Measurements from ENCODE around the gene GOLM1. TPM values are rescaled to one million over a fixed set of nuclear protein-coding genes. Genes with fewer than 3 reads are reported as not detected.

GOLM1 gene
- total RNA-seq, 1 experiment from 2014 or later, result not detected

- H3K27me3 ChIP-seq (ENCODE audit: low read length), result no peaks in the 10 kb centered on the region
- no peak overlapping the region for H3K27ac ChIP-seq (ENCODE audit: low read length)
- H2AFZ ChIP-seq (ENCODE audit: low read length), result no peak overlapping the region
- peaks cover 28% of the 10 kb centered on the region for H3K36me3 ChIP-seq (ENCODE audit: insufficient read depth, low read length)
- peaks cover 51% of the 10 kb centered on the region for H3K79me2 ChIP-seq (ENCODE audit: low read length)
- H3K4me3 ChIP-seq (ENCODE audit: low read length), result no peak overlapping the region
- no peaks in the 10 kb centered on the region for H3K9me2 ChIP-seq (replicated peaks; ENCODE audit: insufficient read depth, low read length)
- H3K4me1 ChIP-seq (ENCODE audit: low read length), result no peaks in the 10 kb centered on the region
- no peaks in the 10 kb centered on the region for H4K20me1 ChIP-seq (ENCODE audit: insufficient read depth, low read depth, low read length)
- no peak for DNase-seq
- H3K4me2 ChIP-seq (ENCODE audit: low read depth, low read length, poor library complexity, severe bottlenecking), result no peak overlapping the region
- no peaks in the 10 kb centered on the region for H3K9me3 ChIP-seq (ENCODE audit: low read length)
- H3K9ac ChIP-seq (ENCODE audit: low read length), result no peak overlapping the region
Measured at GRCh38 chr9:85995599-85995998, 103.8 kb downstream of the GOLM1 start.

GRCh38 chr9:85995097-85995496, 104.3 kb downstream of the GOLM1 start:
- Histone ChIP-seq H3K4me2 (ENCODE audit: low read depth, low read length, poor library complexity, severe bottlenecking) (no peak overlapping the region), H3K4me3 (ENCODE audit: low read length) (no peak overlapping the region), H3K27ac (ENCODE audit: low read length) (no peak overlapping the region), H3K36me3 (ENCODE audit: insufficient read depth, low read length) (peaks cover 24% of the 10 kb centered on the region), H3K27me3 (ENCODE audit: low read length) (no peaks in the 10 kb centered on the region), H3K79me2 (ENCODE audit: low read length) (peaks cover 46% of the 10 kb centered on the region), H3K9me2 (replicated peaks; ENCODE audit: insufficient read depth, low read length) (no peaks in the 10 kb centered on the region), H4K20me1 (ENCODE audit: insufficient read depth, low read depth, low read length) (no peaks in the 10 kb centered on the region), H3K9ac (ENCODE audit: low read length) (no peak overlapping the region), H3K9me3 (ENCODE audit: low read length) (no peaks in the 10 kb centered on the region), H3K4me1 (ENCODE audit: low read length) (no peaks in the 10 kb centered on the region), H2AFZ (ENCODE audit: low read length) (no peak overlapping the region)
- no peak for DNase-seq

DNA sequence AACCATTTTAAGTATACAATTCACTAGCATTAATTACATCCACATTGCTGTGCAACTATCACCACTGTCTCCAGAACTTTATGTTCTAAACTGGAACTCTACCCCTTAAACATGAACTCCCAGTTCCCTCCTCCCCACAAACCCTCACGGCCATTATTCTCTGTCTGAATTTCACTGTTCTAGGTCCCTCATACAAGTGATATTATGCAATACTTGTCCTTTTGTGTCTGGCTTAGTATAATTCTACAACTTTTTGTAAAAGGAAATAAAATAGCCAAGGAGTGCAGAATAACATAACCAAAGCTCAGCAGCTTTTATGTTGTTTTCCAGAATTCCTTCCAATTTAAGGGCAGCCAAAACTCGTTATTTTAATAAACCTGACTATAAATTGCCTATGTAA, 105.2 kb downstream of the GOLM1 start:
- Histone ChIP-seq H3K9ac (ENCODE audit: low read length) (no peak overlapping the region), H3K27ac (ENCODE audit: low read length) (no peak overlapping the region)
- no peak for DNase-seq

GRCh38 chr9:85987236-85987635, 112.1 kb downstream of the GOLM1 start:
- DNase-seq, result no peak
- Histone ChIP-seq H3K79me2 (ENCODE audit: low read length) (peaks cover 39% of the 10 kb centered on the region), H4K20me1 (ENCODE audit: insufficient read depth, low read depth, low read length) (no peaks in the 10 kb centered on the region), H3K9me2 (replicated peaks; ENCODE audit: insufficient read depth, low read length) (no peaks in the 10 kb centered on the region), H3K27ac (ENCODE audit: low read length) (no peak overlapping the region), H2AFZ (ENCODE audit: low read length) (no peak overlapping the region), H3K36me3 (ENCODE audit: insufficient read depth, low read length) (peaks cover 20% of the 10 kb centered on the region), H3K4me2 (ENCODE audit: low read depth, low read length, poor library complexity, severe bottlenecking) (no peak overlapping the region), H3K4me3 (ENCODE audit: low read length) (no peak overlapping the region), H3K9me3 (ENCODE audit: low read length) (no peaks in the 10 kb centered on the region), H3K27me3 (ENCODE audit: low read length) (no peaks in the 10 kb centered on the region), H3K9ac (ENCODE audit: low read length) (no peak overlapping the region), H3K4me1 (ENCODE audit: low read length) (no peaks in the 10 kb centered on the region)

More for the DNA sequence above, 105.2 kb downstream of the GOLM1 start:
- Histone ChIP-seq H3K4me3 (ENCODE audit: low read length) (no peak overlapping the region), H3K4me1 (ENCODE audit: low read length) (no peaks in the 10 kb centered on the region), H3K79me2 (ENCODE audit: low read length) (peaks cover 40% of the 10 kb centered on the region), H3K9me2 (replicated peaks; ENCODE audit: insufficient read depth, low read length) (no peaks in the 10 kb centered on the region), H3K4me2 (ENCODE audit: low read depth, low read length, poor library complexity, severe bottlenecking) (no peak overlapping the region), H3K36me3 (ENCODE audit: insufficient read depth, low read length) (peaks cover 21% of the 10 kb centered on the region; the same call in 1 of the 2 replicates), H3K9me3 (ENCODE audit: low read length) (no peaks in the 10 kb centered on the region), H2AFZ (ENCODE audit: low read length) (no peak overlapping the region), H4K20me1 (ENCODE audit: insufficient read depth, low read depth, low read length) (no peaks in the 10 kb centered on the region), H3K27me3 (ENCODE audit: low read length) (no peaks in the 10 kb centered on the region)

DNA sequence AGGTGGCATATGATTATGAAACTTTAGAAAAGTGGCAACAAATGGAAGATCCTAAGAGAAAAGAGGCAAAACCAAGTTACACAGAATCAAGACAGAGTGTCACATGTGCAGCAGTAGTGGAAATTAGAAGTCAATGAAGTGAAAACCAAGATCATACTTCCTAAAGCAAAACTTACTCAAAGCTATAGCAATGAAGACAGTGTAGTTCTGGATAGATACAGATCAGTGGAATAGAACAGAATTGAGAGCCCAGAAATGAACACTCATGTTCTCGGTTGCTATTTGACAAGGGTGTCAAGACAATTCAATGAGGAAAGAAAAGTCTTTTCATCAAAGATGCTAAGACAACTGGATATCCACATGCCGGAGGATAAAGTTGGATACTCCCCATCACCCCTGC, 114.9 kb downstream of the GOLM1 start:
- DNase-seq, result no peak
- H3K27ac ChIP-seq (ENCODE audit: low read length), result no peak overlapping the region
- no peaks in the 10 kb centered on the region for H3K9me2 ChIP-seq (replicated peaks; ENCODE audit: insufficient read depth, low read length)
- H3K9me3 ChIP-seq (ENCODE audit: low read length), result no peaks in the 10 kb centered on the region
- no peaks in the 10 kb centered on the region for H4K20me1 ChIP-seq (ENCODE audit: insufficient read depth, low read depth, low read length)
- H3K4me2 ChIP-seq (ENCODE audit: low read depth, low read length, poor library complexity, severe bottlenecking), result no peak overlapping the region
- H3K4me3 ChIP-seq (ENCODE audit: low read length), result no peak overlapping the region
- no peak overlapping the region for H2AFZ ChIP-seq (ENCODE audit: low read length)
- peaks cover 52% of the 10 kb centered on the region for H3K79me2 ChIP-seq (ENCODE audit: low read length)
- no peaks in the 10 kb centered on the region for H3K4me1 ChIP-seq (ENCODE audit: low read length)
- no peak overlapping the region for H3K9ac ChIP-seq (ENCODE audit: low read length)
- no peaks in the 10 kb centered on the region for H3K27me3 ChIP-seq (ENCODE audit: low read length)
- peaks cover 38% of the 10 kb centered on the region for H3K36me3 ChIP-seq (ENCODE audit: insufficient read depth, low read length)

DNA sequence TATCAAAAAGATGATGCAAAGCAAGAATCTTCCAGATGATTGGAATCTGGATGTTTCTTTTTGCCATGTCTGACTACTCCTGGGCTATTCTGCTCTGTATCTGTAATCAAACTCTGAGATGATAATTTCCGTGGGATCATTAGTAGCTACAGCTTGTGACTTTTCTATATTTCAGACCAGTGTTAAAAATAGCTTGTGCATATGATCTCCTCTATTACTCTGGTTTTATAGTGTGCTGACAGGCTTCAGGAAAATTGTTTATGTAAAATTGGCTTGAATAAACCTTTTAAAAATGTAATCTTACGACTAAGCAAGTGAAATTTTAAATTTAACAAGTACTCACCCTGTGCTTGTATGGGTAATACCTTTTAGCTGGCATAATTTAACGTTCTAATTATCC, 118.0 kb downstream of the GOLM1 start:
- H3K36me3 ChIP-seq (ENCODE audit: insufficient read depth, low read length), result peaks cover 60% of the 10 kb centered on the region
- H3K9ac ChIP-seq (ENCODE audit: low read length), result no peak overlapping the region
- no peaks in the 10 kb centered on the region for H3K9me2 ChIP-seq (replicated peaks; ENCODE audit: insufficient read depth, low read length)
- no peaks in the 10 kb centered on the region for H3K27me3 ChIP-seq (ENCODE audit: low read length)
- H3K27ac ChIP-seq (ENCODE audit: low read length), result no peak overlapping the region
- no peak overlapping the region for H2AFZ ChIP-seq (ENCODE audit: low read length)
- H3K4me2 ChIP-seq (ENCODE audit: low read depth, low read length, poor library complexity, severe bottlenecking), result no peak overlapping the region
- H4K20me1 ChIP-seq (ENCODE audit: insufficient read depth, low read depth, low read length), result no peaks in the 10 kb centered on the region
- no peak for DNase-seq
- H3K4me3 ChIP-seq (ENCODE audit: low read length), result no peak overlapping the region
- no peaks in the 10 kb centered on the region for H3K9me3 ChIP-seq (ENCODE audit: low read length)
- H3K79me2 ChIP-seq (ENCODE audit: low read length), result peaks cover 53% of the 10 kb centered on the region
- no peaks in the 10 kb centered on the region for H3K4me1 ChIP-seq (ENCODE audit: low read length)

DNA sequence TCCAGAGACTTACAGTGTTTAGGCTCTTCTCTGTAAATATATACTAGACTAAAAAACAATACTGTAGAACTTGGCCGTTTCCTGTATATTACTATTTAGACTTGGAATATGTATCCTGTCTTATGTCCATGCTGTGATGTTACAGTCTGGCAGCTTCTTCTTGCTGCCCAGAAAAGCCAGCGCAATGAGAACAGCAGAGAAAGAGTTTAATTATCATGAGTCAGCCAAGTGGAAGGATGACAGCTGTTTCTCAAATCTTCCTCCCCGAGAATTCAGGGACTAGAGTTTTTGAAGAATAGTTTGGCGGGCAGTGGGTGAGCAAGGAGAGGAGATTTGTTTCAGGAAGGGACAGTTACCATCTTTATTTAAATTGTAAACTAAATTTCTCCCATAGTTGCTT, 120.9 kb downstream of the GOLM1 start:
- Histone ChIP-seq H3K27ac (ENCODE audit: low read length) (no peak overlapping the region), H2AFZ (ENCODE audit: low read length) (no peak overlapping the region), H3K9me2 (replicated peaks; ENCODE audit: insufficient read depth, low read length) (no peaks in the 10 kb centered on the region), H3K79me2 (ENCODE audit: low read length) (peaks cover 44% of the 10 kb centered on the region), H3K9ac (ENCODE audit: low read length) (no peak overlapping the region), H3K27me3 (ENCODE audit: low read length) (no peaks in the 10 kb centered on the region), H3K4me3 (ENCODE audit: low read length) (no peak overlapping the region), H3K4me1 (ENCODE audit: low read length) (no peaks in the 10 kb centered on the region), H3K9me3 (ENCODE audit: low read length) (no peaks in the 10 kb centered on the region), H3K36me3 (ENCODE audit: insufficient read depth, low read length) (peaks cover 66% of the 10 kb centered on the region), H3K4me2 (ENCODE audit: low read depth, low read length, poor library complexity, severe bottlenecking) (no peak overlapping the region), H4K20me1 (ENCODE audit: insufficient read depth, low read depth, low read length) (no peaks in the 10 kb centered on the region)
- DNase-seq, result no peak
